ENCODE data around the gene TLE3. TPM values are rescaled to one million over a fixed set of nuclear protein-coding genes. Genes with fewer than 3 reads are reported as not detected.

Gene TLE3
- total and polyA plus RNA-seq, 2 experiments from 2014 or later: 21.2 to 45.9 TPM

DNA sequence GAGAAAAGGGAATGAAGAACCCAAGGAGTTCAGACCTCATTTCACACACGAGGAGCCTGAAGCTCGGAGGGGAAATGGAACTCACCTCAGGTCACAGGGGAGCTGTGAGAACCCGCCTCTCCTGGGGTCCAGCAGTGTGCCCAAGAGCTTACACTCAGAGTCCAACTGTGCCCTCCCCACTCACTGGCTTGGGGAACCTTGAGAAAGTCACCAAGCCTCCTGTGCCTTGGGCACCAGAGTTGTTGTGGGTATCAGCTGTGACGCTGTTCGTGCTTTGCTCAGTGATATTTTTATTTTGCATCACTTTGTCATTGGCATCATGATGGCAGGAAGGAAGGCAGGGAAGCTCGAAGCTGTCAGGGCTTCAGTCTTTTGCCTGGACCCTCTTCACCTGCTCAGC lies 83.4 kb downstream of the TLE3 start:
- H3K9me2 ChIP-seq (replicated peaks; ENCODE audit: insufficient read depth): no peaks in the 10 kb centered on the region
- H3K27me3 ChIP-seq: no peaks in the 10 kb centered on the region
- 93% methylated on average over 6 of the region's 6 CpGs for WGBS (ENCODE audit: low lambda C conversion rate, missing lambda C conversion rate)
- H3K4me3 ChIP-seq: no peak overlapping the region
- no peaks in the 10 kb centered on the region for H3K79me2 ChIP-seq
- H2AFZ ChIP-seq: no peak overlapping the region
- H3K9me3 ChIP-seq (ENCODE audit: low read depth): no peaks in the 10 kb centered on the region
- no peaks in the 10 kb centered on the region for H3K4me1 ChIP-seq (ENCODE audit: insufficient read depth)
- H3K27ac ChIP-seq: no peak overlapping the region
- no peak for DNase-seq (ENCODE audit: low spot score)
- H4K20me1 ChIP-seq (ENCODE audit: insufficient read depth, poor library complexity, severe bottlenecking): no peaks in the 10 kb centered on the region
- no peaks in the 10 kb centered on the region for H3K36me3 ChIP-seq (replicated peaks; ENCODE audit: insufficient read depth, low read depth)
- no peak overlapping the region for H3K4me2 ChIP-seq
- no peak for TF ChIP-seq EZH2 (IDR thresholded peaks at IDR 0.05; ENCODE audit: borderline replicate concordance)
- TF ChIP-seq EZH2phosphoT487 (IDR thresholded peaks at IDR 0.05; ENCODE audit: low read depth, severe bottlenecking, unreplicated experiment): no peak
- TF ChIP-seq, protein P1, sequence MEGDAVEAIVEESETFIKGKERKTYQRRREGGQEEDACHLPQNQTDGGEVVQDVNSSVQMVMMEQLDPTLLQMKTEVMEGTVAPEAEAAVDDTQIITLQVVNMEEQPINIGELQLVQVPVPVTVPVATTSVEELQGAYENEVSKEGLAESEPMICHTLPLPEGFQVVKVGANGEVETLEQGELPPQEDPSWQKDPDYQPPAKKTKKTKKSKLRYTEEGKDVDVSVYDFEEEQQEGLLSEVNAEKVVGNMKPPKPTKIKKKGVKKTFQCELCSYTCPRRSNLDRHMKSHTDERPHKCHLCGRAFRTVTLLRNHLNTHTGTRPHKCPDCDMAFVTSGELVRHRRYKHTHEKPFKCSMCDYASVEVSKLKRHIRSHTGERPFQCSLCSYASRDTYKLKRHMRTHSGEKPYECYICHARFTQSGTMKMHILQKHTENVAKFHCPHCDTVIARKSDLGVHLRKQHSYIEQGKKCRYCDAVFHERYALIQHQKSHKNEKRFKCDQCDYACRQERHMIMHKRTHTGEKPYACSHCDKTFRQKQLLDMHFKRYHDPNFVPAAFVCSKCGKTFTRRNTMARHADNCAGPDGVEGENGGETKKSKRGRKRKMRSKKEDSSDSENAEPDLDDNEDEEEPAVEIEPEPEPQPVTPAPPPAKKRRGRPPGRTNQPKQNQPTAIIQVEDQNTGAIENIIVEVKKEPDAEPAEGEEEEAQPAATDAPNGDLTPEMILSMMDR (IDR thresholded peaks at IDR 0.05; ENCODE audit: poor library complexity): no peak

DNA sequence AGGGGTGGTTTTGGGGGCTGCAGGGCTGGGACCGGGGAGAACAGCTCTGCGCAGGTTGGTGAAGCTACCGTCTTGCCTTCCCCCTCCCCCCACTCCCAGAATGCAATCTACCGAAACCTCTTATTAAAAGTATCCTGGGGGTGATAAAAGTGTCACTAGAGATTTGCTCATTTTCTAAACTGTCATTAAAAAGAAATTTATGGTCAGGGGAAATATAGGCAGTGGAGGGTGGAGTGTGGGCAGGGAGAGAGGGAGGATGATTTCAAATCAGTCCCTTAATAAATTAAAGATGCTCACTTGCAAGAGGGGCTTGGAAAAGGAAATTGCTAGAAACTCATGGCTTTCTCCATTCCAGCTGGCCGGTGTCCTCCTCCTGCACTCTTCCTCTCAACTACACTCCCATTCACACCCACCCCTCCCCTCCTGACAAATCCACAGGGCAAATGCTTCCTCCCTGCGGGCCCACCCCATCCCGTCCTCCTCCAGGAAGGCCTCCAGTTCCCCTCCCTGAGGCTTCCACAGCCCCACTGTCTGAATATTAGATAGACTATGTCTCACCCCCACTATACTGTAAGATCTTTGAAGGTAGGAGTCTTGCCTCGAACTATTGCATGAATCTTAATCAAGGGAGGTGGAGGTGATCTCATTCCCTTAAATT lies 83.9 kb downstream of the TLE3 start:
- no peaks in the 10 kb centered on the region for H3K36me3 ChIP-seq (replicated peaks; ENCODE audit: insufficient read depth, low read depth)
- H4K20me1 ChIP-seq (ENCODE audit: insufficient read depth, poor library complexity, severe bottlenecking): no peaks in the 10 kb centered on the region
- DNase-seq (ENCODE audit: low spot score): no peak
- no peak overlapping the region for H3K4me2 ChIP-seq
- H3K27me3 ChIP-seq: no peaks in the 10 kb centered on the region
- 75% methylated on average over 8 of the region's 8 CpGs for WGBS (ENCODE audit: low lambda C conversion rate, missing lambda C conversion rate)
- no peaks in the 10 kb centered on the region for H3K9me3 ChIP-seq (ENCODE audit: low read depth)
- H3K27ac ChIP-seq: no peak overlapping the region
- TF ChIP-seq EZH2phosphoT487 (IDR thresholded peaks at IDR 0.05; ENCODE audit: low read depth, severe bottlenecking, unreplicated experiment) (no peak), EZH2 (IDR thresholded peaks at IDR 0.05; ENCODE audit: borderline replicate concordance) (no peak)
- TF ChIP-seq, protein P1 (IDR thresholded peaks at IDR 0.05; ENCODE audit: poor library complexity): no peak
- no peak overlapping the region for H3K4me3 ChIP-seq
- no peaks in the 10 kb centered on the region for H3K9me2 ChIP-seq (replicated peaks; ENCODE audit: insufficient read depth)
- H3K4me1 ChIP-seq (ENCODE audit: insufficient read depth): no peaks in the 10 kb centered on the region
- no peak overlapping the region for H2AFZ ChIP-seq
- H3K79me2 ChIP-seq: no peaks in the 10 kb centered on the region

DNA sequence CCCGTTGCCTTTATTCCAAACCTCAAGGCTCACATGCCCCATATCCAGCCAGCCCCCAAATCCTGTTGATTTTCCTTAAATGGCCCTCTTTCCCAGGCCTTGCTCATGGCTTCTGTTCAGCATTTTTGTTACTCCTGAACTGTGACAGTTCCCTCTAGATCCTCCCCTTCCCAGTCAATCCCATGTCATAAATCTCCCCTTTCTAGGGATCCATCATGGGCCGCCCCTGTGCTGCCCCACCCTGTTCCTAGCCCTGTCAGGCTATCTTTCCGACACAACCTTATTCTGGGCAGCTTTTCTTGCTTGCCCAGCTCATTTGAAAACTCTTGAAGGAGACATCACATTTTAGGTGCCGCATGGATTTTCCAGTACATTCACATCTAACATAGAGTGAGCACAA lies 84.8 kb downstream of the TLE3 start:
- no peaks in the 10 kb centered on the region for H4K20me1 ChIP-seq (ENCODE audit: insufficient read depth, poor library complexity, severe bottlenecking)
- H3K36me3 ChIP-seq (replicated peaks; ENCODE audit: insufficient read depth, low read depth): no peaks in the 10 kb centered on the region
- 88% methylated on average over 4 of the region's 4 CpGs for WGBS (ENCODE audit: low lambda C conversion rate, missing lambda C conversion rate)
- no peak overlapping the region for H3K27ac ChIP-seq
- peaks cover 1% of the 10 kb centered on the region for H3K27me3 ChIP-seq
- H3K4me3 ChIP-seq: no peak overlapping the region
- no peaks in the 10 kb centered on the region for H3K4me1 ChIP-seq (ENCODE audit: insufficient read depth)
- DNase-seq (ENCODE audit: low spot score): no peak
- no peaks in the 10 kb centered on the region for H3K9me3 ChIP-seq (ENCODE audit: low read depth)
- H3K9me2 ChIP-seq (replicated peaks; ENCODE audit: insufficient read depth): no peaks in the 10 kb centered on the region
- H2AFZ ChIP-seq: no peak overlapping the region
- H3K4me2 ChIP-seq: no peak overlapping the region
- no peak for TF ChIP-seq EZH2phosphoT487 (IDR thresholded peaks at IDR 0.05; ENCODE audit: low read depth, severe bottlenecking, unreplicated experiment)
- TF ChIP-seq EZH2 (IDR thresholded peaks at IDR 0.05; ENCODE audit: borderline replicate concordance): no peak
- TF ChIP-seq, protein P1 (IDR thresholded peaks at IDR 0.05; ENCODE audit: poor library complexity): no peak
- H3K79me2 ChIP-seq: no peaks in the 10 kb centered on the region

Measured in hepatocyte (in vitro differentiated cells).